GM19099 (cell line): ENCODE data around the gene COPZ2.

Experiments
- POLR2A ChIP-seq: IDR thresholded peaks from 3 replicates; pipeline ENCODE4 v1.6.1; 2011; ENCODE audit warnings: low read depth; ENCODE audit not compliant: insufficient read length; ENCODE audit errors: extremely low read depth

COPZ2 gene

DNA sequence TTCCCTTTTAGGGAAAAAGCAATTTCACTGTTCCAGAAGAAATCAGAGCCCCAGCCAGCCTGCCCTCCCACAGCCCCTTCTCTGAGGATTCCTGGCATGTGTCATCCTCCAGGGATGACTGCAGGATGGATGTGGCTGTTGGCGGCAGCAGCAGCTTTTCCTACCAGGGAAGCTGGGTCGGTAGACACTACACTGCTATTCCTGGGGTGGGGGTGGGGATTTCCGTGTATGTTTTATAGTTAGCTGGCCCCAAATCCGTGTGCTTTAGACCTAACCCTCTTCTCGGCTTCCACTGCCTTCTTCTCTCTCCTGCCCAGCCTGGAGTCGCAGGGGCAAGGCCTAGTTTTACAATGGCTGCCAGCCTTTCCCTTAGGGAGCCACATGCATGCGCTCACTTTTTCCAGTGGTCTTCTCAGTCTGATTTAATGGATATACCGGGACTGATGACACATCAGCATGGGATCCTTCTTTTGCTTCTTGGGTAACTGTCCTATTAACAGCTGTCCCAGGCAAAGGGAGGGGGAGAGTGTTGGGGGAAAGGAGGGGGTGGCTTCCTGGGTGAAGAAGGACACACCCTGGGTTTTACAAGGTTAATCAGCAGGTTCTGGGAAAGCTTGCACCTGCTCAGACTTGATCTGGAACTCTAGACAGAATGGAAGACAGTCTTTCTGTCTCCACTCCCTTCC, 7.9 kb upstream of the COPZ2 start:
- TF ChIP-seq POLR2A, result no peak

GRCh38 chr17:48044851-48045250, 7.3 kb upstream of the COPZ2 start:
- TF ChIP-seq POLR2A, result no peak

- TF ChIP-seq POLR2A, result no peak
Measured at GRCh38 chr17:48043176-48043575, 5.6 kb upstream of the COPZ2 start.

GRCh38 chr17:48038687-48039086, 1.1 kb upstream of the COPZ2 start:
- TF ChIP-seq POLR2A, result no peak

DNA sequence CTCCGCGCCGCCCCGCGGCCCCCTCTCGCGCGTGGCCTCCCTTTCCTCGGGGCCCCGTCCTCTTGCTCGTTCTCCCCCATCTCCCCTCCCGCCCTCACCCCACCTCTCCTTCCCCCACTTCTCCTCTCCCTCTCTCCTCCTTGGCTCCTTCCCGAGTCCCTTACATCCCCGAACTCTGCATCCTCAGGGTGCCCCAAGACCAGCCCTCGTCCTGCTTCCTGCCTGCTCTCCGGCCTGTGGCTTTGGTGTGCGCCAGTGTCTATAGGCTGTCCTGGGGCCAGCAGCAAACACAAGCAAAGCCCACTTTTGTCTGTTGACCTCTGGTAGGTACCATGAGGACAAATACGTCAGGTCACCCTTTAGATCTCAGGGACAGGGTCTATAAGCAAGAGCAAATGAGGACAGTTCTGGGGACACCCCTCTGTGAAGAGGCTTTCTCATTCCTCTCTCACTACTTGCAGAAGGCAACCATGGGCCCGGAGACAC, 284 bp upstream of the COPZ2 start:
- TF ChIP-seq POLR2A, result no peak

- TF ChIP-seq POLR2A, result no peak
Measured at GRCh38 chr17:48036693-48037035, 933 bp downstream of the COPZ2 start.

GRCh38 chr17:48031966-48032365, 5.6 kb downstream of the COPZ2 start:
- TF ChIP-seq POLR2A, result no peak

DNA sequence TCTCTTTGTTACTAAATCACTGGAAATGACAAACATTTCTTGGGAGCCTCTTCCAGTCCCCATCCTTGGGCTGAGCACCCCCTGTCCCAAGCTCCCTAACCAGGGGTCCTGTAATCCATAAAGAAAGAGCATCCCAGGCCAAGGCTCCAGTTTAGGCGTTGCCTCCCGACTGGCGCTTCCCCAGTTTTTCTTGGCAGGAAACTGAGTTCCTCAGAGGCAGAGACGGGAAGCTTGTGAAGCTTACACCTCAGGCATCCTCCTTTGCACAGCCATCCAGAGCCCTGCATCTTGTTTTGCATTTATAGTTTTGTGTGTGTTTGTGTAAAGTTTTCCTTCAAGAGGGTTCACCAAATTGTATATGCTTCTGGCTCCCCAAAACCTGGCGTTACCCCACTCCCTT, 7.1 kb downstream of the COPZ2 start:
- TF ChIP-seq POLR2A, result no peak

DNA sequence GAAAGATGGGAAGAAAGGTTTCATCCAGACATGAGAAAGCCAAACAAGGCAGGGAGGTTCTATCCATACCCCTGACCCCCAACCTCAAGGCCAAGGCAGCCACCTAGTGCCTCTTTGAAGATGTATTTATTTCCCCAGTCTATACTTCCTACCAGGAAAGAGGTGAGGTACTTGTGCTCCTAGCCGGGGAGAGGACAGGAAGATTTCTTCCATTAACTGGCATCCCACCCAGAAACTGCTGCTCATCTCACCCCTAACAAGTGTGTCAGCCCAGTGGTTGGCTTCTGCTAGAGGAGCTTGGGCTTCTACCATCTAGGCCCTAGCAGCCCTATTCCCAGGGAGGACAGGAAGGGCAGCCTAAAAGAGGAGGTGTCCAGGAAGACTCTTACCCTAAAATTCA, 8.9 kb downstream of the COPZ2 start:
- no peak for TF ChIP-seq POLR2A

DNA sequence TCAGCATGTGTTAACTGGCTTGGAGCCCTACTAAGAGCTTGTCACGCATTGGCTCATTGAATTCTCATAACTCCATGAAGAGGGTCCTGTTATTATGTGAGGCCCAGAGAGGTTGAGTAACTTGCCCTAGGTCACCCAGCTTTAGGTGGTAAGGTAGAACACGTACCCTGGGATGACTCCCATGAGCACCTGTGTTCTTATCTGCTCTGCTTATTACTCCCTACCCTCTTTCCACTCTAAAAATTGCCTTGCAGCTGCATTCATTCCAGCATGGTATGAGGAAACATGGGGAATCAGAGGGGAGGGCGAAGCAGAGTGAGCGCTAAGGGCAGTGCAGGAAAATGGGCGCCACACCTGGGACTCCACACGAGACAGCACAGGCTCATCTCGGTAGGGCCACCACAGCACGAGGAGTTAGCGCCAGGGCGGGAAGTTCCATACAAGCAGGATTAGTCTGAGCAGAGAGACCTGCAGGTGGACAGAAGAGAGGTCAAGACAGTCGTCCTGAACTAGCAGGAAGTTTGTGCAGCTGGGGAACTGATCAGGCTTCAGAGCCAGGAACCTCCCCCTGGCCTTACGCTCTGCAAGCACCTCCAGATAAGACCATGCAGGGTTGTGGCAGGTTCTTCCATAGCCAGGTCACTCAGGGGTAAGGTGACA, 10.1 kb downstream of the COPZ2 start:
- no peak for TF ChIP-seq POLR2A

GRCh38 chr17:48026502-48027321, 10.9 kb downstream of the COPZ2 start:
- TF ChIP-seq POLR2A, result no peak

DNA sequence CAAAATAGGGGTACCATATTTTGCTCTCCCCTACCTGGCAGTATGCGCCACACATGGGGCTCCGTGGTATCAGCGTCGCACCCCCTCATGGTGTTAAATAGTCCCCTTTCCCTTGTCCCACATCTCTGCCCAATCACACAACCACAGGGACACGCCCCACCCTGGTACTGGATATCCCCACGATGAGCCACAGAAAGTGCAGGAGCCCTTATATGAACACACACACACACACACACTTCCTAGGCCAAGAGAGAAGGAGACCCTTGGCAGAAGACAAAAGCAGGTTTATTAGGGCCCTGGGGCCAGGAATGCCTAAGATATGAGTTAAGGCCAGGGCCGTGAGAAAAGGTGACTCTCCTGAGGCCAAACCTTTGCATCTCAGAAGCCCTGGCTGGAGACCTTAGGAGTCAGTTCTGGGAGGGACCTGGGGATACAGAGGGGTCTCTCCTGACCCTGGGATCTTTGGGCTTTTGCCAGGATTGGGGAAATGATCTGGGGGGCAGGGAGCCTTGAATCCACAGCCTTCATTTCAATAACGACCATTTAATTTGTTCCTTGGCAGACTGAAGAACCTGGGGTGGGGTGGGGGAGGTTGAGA, 11.6 kb downstream of the COPZ2 start:
- TF ChIP-seq POLR2A, result no peak

DNA sequence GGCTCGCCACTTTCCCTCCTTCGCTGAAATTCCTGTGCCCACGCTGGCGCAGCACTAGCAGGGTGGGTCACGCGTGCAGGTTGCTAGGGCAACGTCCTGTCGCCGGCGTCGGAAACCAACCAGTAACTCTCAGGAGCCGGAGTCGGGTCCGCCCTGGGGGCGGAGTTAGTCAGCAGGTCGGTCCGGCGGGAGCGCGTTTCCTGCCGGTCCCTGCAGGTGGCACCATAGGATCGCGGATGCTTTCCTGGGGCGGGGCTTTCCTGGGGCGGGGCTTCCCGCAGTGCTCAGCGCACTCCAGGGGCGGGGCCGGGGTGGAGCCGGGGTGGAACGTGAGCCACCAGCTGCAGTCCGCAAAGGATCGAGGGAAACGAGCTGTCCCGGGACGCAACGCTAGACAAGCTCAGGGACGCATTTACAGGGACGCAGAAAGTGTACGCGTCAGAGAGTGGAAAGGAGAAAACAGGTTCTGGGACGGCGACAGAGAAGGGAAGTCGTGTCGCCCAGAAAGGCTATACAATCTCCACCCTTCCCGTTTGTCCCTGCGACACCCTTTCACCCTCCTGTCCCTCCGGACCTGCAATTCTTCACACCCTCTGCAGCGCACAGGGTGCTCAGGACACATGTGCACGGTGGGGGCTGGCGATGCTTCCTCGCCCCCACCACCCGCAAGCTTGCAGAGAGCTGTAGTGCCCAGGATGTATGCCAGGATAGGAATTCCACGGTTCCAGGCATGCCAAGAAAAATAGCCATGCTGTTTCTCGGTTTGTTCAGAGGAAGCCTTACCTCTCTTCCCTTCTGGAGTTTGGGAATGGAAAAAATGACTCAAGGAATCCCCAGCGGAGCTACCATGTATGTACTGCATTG, 12.3 kb downstream of the COPZ2 start:
- no peak for TF ChIP-seq POLR2A
